Smooth muscle cell (in vitro differentiated cells): ENCODE measurements around the gene ASPHD2. TPM values are rescaled to one million over a fixed set of nuclear protein-coding genes. Genes with fewer than 3 reads are reported as not detected.

Experiments used
- DNase-seq: peaks from one replicate; lab custom pipeline; 2025; ENCODE audit not compliant: unreplicated experiment; lab: John Stamatoyannopoulos, UW
- H2AFZ ChIP-seq: fragments of 200-600 bp; sonication (generic); 2 replicates; pipeline ENCODE4 v1.6.0; 2016; ENCODE audit warnings: antibody characterized with exemption, low read depth, mild to moderate bottlenecking
- H3F3A ChIP-seq: fragments of 200-600 bp; sonication (generic); 2 replicates; pipeline ENCODE4 v1.6.0; 2017; ENCODE audit warnings: antibody characterized with exemption, low read depth
- H3K27ac ChIP-seq: fragments of 200-600 bp; sonication (generic); 2 replicates; pipeline ENCODE4 v1.5.1; 2016; ENCODE audit warnings: low read depth, mild to moderate bottlenecking
- H3K27me3 ChIP-seq: fragments of 200-600 bp; sonication (generic); 2 replicates; pipeline ENCODE4 v1.6.1; 2016; ENCODE audit warnings: low read depth, mild to moderate bottlenecking
- H3K36me3 ChIP-seq: fragments of 200-600 bp; sonication (generic); 2 replicates; pipeline ENCODE4 v1.5.1; 2016; ENCODE audit warnings: low read depth
- H3K4me1 ChIP-seq: fragments of 200-600 bp; sonication (generic); 2 replicates; pipeline ENCODE4 v1.5.1; 2016; ENCODE audit warnings: low read depth
- H3K4me2 ChIP-seq: fragments of 200-600 bp; sonication (generic); 2 replicates; pipeline ENCODE4 v1.6.0; 2016; ENCODE audit warnings: mild to moderate bottlenecking
- H3K4me3 ChIP-seq: fragments of 200-600 bp; sonication (generic); 2 replicates; pipeline ENCODE4 v1.5.1; 2016; ENCODE audit warnings: mild to moderate bottlenecking
- H3K79me2 ChIP-seq: fragments of 200-600 bp; sonication (generic); 2 replicates; pipeline ENCODE4 v1.6.0; 2016; ENCODE audit warnings: low read depth, mild to moderate bottlenecking
- H3K9ac ChIP-seq: fragments of 200-600 bp; sonication (generic); 2 replicates; pipeline ENCODE4 v1.6.0; 2016; ENCODE audit warnings: low read depth
- H3K9me3 ChIP-seq: fragments of 200-600 bp; sonication (generic); replicated peaks from 2 replicates; pipeline ENCODE4 v1.5.1; 2016; ENCODE audit warnings: low read depth
- H4K20me1 ChIP-seq: fragments of 200-600 bp; sonication (generic); 2 replicates; pipeline ENCODE4 v1.6.0; 2016; ENCODE audit warnings: low read depth
- CTCF ChIP-seq: fragments of 200-600 bp; sonication (generic); IDR thresholded peaks from 2 replicates; pipeline ENCODE4 v1.5.1; 2017; ENCODE audit warnings: borderline replicate concordance, mild to moderate bottlenecking, antibody characterized with exemption; ENCODE audit not compliant: insufficient read depth, poor library complexity, severe bottlenecking
- WGBS: methylation state at CpG from one replicate; pipeline ENCODE4 v1.1.7; 2016; ENCODE audit warnings: low lambda C conversion rate; 5-methylcytosine and 5-hydroxymethylcytosine counted together
- polyA plus RNA-seq: library from polyadenylated mRNA; unstranded; fragments of >200 nt; fragmentation: Nextera tagmentation; extraction: Ambion mirVana; gene quantifications from 2 replicates; pipeline ENCODE4 v1.2.1, GENCODE V29; 2016
- total RNA-seq: library from RNA; depleted of rRNA; stranded (reverse); fragments of >200 nt; gene quantifications from 2 replicates; pipeline ENCODE4 v1.2.3, GENCODE V29; 2014

Gene ASPHD2
- total and polyA plus RNA-seq, 2 experiments from 2014 or later, result 3.7 to 4.5 TPM

GRCh38 chr22:26447584-26448329, 18.7 kb downstream of the ASPHD2 start:
- Histone ChIP-seq H3K4me2 (no peak overlapping the region), H3K36me3 (no peaks in the 10 kb centered on the region), H3F3A (no peaks in the 10 kb centered on the region), H4K20me1 (no peaks in the 10 kb centered on the region), H3K79me2 (no peaks in the 10 kb centered on the region), H3K9ac (no peak overlapping the region), H3K4me3 (no peak overlapping the region), H3K4me1 (no peaks in the 10 kb centered on the region), H3K9me3 (no peaks in the 10 kb centered on the region), H2AFZ (no peak overlapping the region), H3K27ac (no peak overlapping the region), H3K27me3 (no peaks in the 10 kb centered on the region)
- TF ChIP-seq CTCF, result no peak
- DNase-seq, result no peak
- 85% methylated on average over 15 of the region's 15 CpGs for WGBS

- 88% methylated on average over 5 of the region's 5 CpGs for WGBS
- Histone ChIP-seq H3K79me2 (no peaks in the 10 kb centered on the region), H3K27ac (no peak overlapping the region), H4K20me1 (no peaks in the 10 kb centered on the region), H2AFZ (no peak overlapping the region), H3K36me3 (no peaks in the 10 kb centered on the region), H3K4me1 (no peaks in the 10 kb centered on the region), H3K9me3 (no peaks in the 10 kb centered on the region), H3K4me3 (no peak overlapping the region), H3K4me2 (no peak overlapping the region), H3K27me3 (no peaks in the 10 kb centered on the region), H3K9ac (no peak overlapping the region), H3F3A (no peaks in the 10 kb centered on the region)
- TF ChIP-seq CTCF, result no peak
- no peak for DNase-seq
These were observed 19.3 kb downstream of the ASPHD2 start for GRCh38 chr22:26448334-26448733.

GRCh38 chr22:26448941-26449340, 19.9 kb downstream of the ASPHD2 start:
- Histone ChIP-seq H3K4me1 (no peaks in the 10 kb centered on the region), H3K79me2 (no peaks in the 10 kb centered on the region), H3K27ac (no peak overlapping the region), H4K20me1 (no peaks in the 10 kb centered on the region), H3K9ac (no peak overlapping the region), H3K4me3 (no peak overlapping the region), H2AFZ (no peak overlapping the region), H3K27me3 (no peaks in the 10 kb centered on the region), H3K36me3 (no peaks in the 10 kb centered on the region), H3F3A (no peaks in the 10 kb centered on the region), H3K9me3 (no peaks in the 10 kb centered on the region), H3K4me2 (no peak overlapping the region)
- DNase-seq, result no peak
- TF ChIP-seq CTCF, result no peak
- WGBS, result 95% methylated on average over 6 of the region's 6 CpGs
